ENCODE results near the gene ZSWIM8.
A peak's percentile ranks its signal among the peaks of the same experiment; 100 is the strongest.

DNA sequence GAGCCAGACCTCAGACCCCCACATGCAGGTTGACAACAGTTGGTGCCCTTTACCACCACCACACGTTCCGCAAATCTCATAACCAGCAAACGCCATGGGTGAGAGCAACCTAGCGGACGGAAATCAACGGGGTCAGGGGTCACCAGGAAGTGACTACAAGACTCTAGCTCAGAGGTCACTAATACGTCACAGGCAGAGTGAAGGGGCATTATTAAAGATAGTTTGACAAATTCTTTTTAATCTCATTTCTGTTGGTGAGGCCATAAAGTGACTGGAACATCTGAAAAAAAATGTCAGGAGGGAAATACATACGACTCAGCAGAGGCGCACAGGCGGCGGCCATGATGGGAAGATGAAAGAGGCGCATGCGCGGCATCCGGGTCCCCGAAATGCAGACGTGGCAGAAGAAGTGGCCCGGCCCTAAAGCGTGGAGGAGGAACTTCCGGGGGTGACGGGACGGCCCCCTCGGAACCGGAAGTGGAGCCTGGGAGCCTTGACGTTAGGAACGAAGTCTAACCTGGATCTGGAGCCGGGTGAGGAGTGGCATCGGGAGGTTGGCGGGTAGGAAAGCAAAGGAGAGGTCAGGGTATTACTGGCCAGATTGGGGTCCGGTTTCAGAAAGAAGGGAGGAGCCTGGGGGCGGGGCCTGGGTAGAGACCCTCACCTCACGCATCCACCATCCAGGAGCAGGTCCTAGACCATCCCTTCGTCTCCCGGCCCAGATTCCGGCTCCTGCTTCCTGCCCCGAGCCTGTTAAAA is 41.3 kb upstream of the ZSWIM8 start, which contains the start of gene SEC24C:
- TF ChIP-seq CTCF (IDR thresholded peaks at IDR 0.05) (peak in 3 of 6 experiments; percentile 17 to 28 (median 20)), POLR2A (IDR thresholded peaks at IDR 0.05) (peak; percentile 80 to 85)

All from Peyer's patch (tissue), 4 donors.